Glutamatergic neuron (in vitro differentiated cells): ENCODE data around the gene C2CD3. TPM values are rescaled to one million over a fixed set of nuclear protein-coding genes. Genes with fewer than 3 reads are reported as not detected.

Source experiments
- DNase-seq: peaks from one replicate; pipeline ENCODE4 v3.0.0; 2022
- H3K27ac Mint-ChIP-seq: one replicate; pipeline ENCODE4 v1.8.0; 2020; ENCODE audit warnings: mild to moderate bottlenecking, mixed read lengths, inconsistent platforms; ENCODE audit not compliant: unreplicated experiment
- H3K27me3 Mint-ChIP-seq: one replicate; pipeline ENCODE4 v1.8.0; 2020; ENCODE audit warnings: mild to moderate bottlenecking, moderate library complexity, mixed read lengths, inconsistent platforms; ENCODE audit not compliant: unreplicated experiment
- H3K36me3 Mint-ChIP-seq: one replicate; pipeline ENCODE4 v1.8.0; 2020; ENCODE audit warnings: mild to moderate bottlenecking, mixed read lengths, inconsistent platforms; ENCODE audit not compliant: unreplicated experiment
- H3K4me1 Mint-ChIP-seq: one replicate; pipeline ENCODE4 v1.8.0; 2020; ENCODE audit warnings: mild to moderate bottlenecking, low read depth, mixed read lengths, inconsistent platforms; ENCODE audit not compliant: unreplicated experiment
- H3K4me3 Mint-ChIP-seq: one replicate; pipeline ENCODE4 v1.8.0; 2020; ENCODE audit warnings: mild to moderate bottlenecking, mixed read lengths, inconsistent platforms; ENCODE audit not compliant: unreplicated experiment
- H3K9me3 Mint-ChIP-seq: one replicate; pipeline ENCODE4 v1.8.0; 2020; ENCODE audit warnings: mild to moderate bottlenecking, moderate library complexity, mixed read lengths, inconsistent platforms; ENCODE audit not compliant: unreplicated experiment
- total RNA-seq: library from RNA; stranded (reverse); fragmentation: NEBNext Ultra II Directional; extraction: Animal tissue kit (Norgen Biotek cat#: 25700); gene quantifications from one replicate; pipeline ENCODE4 v1.2.1, GENCODE V29; 2021; ENCODE audit not compliant: unreplicated experiment
- TF ChIP-seq, protein P1 (sequence below): fragments of 200-600 bp; sonication (generic); IDR thresholded peaks from one replicate; pipeline ENCODE4 v1.5.0; 2021; ENCODE audit not compliant: partially characterized antibody, unreplicated experiment

The C2CD3 gene
- total RNA-seq, 1 donor from 2014 or later: 182 TPM

DNA sequence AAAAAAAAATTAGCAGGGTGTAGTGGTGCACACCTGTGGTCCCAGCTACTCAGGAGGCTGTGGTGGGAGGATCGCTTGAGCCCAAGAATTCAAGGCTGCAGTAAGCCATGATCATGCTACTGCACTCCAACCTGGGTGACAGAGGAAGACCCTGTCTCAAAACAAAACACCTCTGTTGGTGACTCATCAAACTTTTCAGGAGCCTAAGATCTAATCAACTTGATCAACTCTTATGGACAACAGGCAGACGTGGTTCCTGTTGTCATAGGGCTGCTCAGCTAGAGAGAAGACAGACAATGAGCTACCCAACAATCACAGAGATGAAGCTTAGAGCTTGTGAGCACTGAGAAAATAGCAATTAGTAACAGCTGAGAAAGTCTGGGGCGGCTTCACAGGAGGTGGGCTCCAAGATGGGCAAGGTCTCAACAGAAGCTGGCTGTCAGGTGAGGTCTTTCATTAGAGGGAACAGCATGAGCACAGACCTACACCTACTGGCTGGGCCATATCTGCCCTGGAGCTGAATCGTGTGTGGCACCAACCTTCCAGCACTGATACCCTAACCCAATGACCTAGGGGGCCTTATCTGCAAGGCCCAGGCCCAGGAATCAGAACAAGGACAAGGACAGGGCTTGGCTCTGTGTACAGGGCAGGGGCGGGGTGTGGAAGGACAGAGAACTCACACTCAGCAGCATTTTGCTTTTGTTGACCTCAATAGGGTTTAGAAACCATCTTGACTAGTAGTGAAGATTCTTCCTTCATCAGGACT, 154.7 kb downstream of the C2CD3 start:
- H3K27ac Mint-ChIP-seq: no peak overlapping the region
- no peaks in the 10 kb centered on the region for H3K4me1 Mint-ChIP-seq
- DNase-seq: no peak
- peaks cover 1% of the 10 kb centered on the region for H3K27me3 Mint-ChIP-seq
- no peak overlapping the region for H3K4me3 Mint-ChIP-seq
- TF ChIP-seq, protein P1, sequence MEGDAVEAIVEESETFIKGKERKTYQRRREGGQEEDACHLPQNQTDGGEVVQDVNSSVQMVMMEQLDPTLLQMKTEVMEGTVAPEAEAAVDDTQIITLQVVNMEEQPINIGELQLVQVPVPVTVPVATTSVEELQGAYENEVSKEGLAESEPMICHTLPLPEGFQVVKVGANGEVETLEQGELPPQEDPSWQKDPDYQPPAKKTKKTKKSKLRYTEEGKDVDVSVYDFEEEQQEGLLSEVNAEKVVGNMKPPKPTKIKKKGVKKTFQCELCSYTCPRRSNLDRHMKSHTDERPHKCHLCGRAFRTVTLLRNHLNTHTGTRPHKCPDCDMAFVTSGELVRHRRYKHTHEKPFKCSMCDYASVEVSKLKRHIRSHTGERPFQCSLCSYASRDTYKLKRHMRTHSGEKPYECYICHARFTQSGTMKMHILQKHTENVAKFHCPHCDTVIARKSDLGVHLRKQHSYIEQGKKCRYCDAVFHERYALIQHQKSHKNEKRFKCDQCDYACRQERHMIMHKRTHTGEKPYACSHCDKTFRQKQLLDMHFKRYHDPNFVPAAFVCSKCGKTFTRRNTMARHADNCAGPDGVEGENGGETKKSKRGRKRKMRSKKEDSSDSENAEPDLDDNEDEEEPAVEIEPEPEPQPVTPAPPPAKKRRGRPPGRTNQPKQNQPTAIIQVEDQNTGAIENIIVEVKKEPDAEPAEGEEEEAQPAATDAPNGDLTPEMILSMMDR: no peak
- peaks cover 7% of the 10 kb centered on the region for H3K36me3 Mint-ChIP-seq
- peaks cover 2% of the 10 kb centered on the region for H3K9me3 Mint-ChIP-seq

DNA sequence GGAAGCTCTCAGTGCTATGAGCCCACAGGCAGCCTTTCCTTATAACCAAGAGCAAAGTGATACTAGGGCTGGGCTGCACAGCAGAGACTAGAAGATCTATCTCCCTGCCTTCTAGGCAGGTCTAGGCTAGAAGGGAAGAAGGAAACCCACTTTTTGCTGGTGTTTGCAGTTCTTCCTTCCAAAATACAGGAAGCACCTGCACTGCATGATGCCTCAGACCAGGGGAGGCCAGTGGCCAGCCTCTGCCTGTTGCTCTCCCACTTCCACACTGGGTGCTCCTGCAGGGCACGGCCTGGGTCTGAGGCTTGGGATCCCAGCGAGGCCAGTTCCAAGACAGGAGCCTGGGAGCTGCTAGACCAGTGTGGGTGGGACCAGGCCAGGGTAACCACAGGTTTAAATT, 155.9 kb downstream of the C2CD3 start:
- peaks cover 1% of the 10 kb centered on the region for H3K27me3 Mint-ChIP-seq
- TF ChIP-seq, protein P1: no peak
- H3K36me3 Mint-ChIP-seq: peaks cover 7% of the 10 kb centered on the region
- peaks cover 6% of the 10 kb centered on the region for H3K9me3 Mint-ChIP-seq
- no peak for DNase-seq
- no peak overlapping the region for H3K4me3 Mint-ChIP-seq
- H3K27ac Mint-ChIP-seq: no peak overlapping the region
- H3K4me1 Mint-ChIP-seq: peaks cover under 1% of the 10 kb centered on the region

DNA sequence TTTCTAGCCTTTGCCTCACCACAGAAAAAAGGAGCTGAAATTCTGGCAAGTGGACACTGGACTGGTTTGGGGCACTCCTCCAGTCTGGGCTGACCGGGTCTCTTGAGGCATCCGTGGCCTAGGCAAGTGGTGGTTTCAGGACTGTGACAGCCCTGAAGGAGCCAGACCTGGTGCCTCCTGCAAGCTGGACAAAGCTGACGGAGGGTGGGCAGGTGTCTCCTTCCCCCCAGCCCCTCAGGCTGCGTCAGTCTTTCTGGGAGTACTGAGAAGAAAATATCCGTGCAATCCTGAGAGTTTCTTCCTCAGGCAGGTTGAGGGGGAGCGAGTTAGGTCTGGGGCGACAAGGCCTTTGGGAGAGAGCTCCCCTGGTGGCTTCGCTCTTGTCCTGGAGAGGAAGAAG, 157.7 kb downstream of the C2CD3 start:
- no peak for DNase-seq
- Mint-ChIP-seq H3K27ac (no peak overlapping the region), H3K36me3 (peaks cover 7% of the 10 kb centered on the region), H3K4me1 (peaks cover 3% of the 10 kb centered on the region), H3K9me3 (peaks cover 6% of the 10 kb centered on the region), H3K4me3 (no peak overlapping the region), H3K27me3 (peaks cover 1% of the 10 kb centered on the region)
- TF ChIP-seq, protein P1: no peak

DNA sequence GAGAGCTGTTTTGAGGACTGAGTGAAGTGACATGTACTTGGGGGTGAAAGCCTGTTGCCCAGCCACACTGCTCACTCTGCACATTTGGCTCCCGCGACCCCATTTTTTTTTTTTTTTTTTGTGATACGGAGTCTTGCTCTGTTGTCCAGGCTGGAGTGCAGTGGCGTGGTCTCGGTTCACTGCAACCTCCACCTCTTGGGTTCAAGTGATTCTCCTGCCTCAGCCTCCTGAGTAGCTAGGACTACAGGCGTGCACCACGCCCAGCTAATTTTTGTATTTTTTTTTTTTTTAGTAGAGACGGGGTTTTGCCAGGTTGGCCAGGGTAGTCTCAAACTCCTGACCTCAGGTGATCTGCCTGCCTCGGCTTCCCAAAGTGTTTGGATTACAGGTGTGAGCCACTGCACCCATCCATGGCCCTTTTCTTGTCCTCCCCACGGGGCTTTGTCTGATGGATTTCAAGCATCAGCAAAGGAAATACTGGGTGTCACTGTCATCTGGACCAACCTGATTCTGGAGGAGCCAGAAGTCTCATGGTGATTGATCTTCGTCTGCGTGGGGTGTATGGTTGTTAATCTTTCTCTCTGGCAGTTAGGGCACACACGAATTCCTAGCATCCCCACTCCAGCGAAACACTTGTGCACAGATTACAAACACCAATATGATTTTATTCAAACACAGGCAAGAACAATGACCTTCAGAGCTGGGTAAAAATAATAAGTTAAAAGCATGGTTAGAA, 158.6 kb downstream of the C2CD3 start:
- TF ChIP-seq, protein P1: no peak
- Mint-ChIP-seq H3K4me1 (peaks cover 3% of the 10 kb centered on the region), H3K27ac (no peak overlapping the region), H3K36me3 (peaks cover 7% of the 10 kb centered on the region), H3K4me3 (no peak overlapping the region), H3K9me3 (peaks cover 6% of the 10 kb centered on the region), H3K27me3 (peaks cover 1% of the 10 kb centered on the region)
- DNase-seq: no peak
